Measurements from ENCODE around the gene ADSS1.

The ADSS1 gene

DNA sequence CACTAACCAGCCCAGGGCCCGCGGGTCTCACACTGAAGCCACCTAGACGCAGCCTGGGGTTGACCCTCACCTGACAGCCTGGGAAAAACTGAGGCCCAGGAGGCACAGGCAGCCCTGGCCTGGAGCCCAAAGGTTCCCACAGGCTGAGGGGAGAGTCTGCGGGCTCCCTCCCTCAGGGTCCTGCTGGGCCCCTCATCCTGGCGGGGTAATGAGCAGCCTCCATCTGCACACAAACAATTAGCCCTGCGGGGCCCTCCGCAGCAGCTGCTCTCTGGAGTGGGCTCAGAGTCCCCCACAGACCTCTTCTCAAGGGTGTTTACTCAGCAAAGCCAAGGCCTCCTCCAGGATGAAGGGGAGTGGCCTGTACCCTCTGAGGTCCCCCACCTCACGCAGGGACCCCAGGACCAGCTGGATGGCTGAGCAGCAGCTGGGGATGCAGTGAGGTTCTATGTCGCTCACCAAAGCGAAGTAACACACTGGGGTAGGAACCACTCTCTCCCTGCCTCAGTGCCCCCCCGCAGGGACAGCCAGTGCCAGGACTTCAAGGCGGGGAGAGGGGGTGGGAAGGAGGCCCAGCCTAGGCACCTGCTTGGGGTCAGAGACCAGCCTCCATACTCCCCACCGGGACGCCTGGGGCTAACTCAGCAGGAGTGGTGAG is 64.3 kb downstream of the ADSS1 start:
- H3K4me3 ChIP-seq (ENCODE audit: low read depth, low read length) = no peak overlapping the region
- DNase-seq (ENCODE audit: low read depth) = no peak
- TF ChIP-seq, protein P1, sequence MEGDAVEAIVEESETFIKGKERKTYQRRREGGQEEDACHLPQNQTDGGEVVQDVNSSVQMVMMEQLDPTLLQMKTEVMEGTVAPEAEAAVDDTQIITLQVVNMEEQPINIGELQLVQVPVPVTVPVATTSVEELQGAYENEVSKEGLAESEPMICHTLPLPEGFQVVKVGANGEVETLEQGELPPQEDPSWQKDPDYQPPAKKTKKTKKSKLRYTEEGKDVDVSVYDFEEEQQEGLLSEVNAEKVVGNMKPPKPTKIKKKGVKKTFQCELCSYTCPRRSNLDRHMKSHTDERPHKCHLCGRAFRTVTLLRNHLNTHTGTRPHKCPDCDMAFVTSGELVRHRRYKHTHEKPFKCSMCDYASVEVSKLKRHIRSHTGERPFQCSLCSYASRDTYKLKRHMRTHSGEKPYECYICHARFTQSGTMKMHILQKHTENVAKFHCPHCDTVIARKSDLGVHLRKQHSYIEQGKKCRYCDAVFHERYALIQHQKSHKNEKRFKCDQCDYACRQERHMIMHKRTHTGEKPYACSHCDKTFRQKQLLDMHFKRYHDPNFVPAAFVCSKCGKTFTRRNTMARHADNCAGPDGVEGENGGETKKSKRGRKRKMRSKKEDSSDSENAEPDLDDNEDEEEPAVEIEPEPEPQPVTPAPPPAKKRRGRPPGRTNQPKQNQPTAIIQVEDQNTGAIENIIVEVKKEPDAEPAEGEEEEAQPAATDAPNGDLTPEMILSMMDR (conservative IDR thresholded peaks at IDR 0.05; ENCODE audit: low read depth, low read length) = no peak

DNA sequence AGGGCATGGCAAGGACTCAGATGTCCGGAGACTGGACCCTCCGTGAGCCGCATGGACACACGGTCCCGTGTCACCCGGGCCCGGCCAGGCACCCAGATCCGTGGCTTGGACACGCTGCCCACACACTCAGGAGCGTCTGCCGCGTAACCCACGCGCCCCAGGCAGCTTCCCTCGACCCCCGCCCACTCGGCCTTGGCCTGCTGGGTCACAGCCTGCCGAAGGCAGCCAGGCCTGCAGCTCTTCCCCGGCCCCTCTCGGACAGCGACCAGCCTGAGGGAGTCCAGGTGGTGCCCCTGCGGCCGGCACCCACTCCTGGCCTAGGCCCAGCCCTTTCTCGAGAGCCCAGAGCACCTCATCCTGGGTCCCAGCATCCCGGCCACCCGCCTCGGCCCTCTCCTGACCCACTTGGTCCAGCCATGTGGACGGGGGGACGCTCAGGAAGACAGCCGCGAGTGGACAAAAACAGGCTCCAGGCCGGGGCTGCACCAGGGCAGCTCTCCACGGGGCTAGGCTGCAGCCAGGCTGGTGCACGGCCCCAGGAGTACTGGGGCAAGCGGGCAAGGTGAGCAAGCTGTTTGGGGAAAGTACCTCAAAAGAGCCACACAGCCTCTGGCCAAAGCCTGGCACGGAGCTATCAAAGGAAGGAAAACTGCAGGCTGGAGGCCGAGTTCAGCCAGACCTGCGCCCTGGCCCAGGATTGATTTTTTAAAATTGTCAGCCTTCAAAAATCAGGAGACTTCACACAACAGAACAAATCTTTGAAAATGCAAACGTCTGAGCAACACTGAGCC is 65.0 kb downstream of the ADSS1 start:
- TF ChIP-seq, protein P1 (conservative IDR thresholded peaks at IDR 0.05; ENCODE audit: low read depth, low read length) = no peak
- no peak overlapping the region for H3K4me3 ChIP-seq (ENCODE audit: low read depth, low read length)
- no peak for DNase-seq (ENCODE audit: low read depth)

GRCh38 chr14:104789752-104790743 is 66.0 kb downstream of the ADSS1 start:
- H3K4me3 ChIP-seq (ENCODE audit: low read depth, low read length) = no peak overlapping the region
- TF ChIP-seq, protein P1 (conservative IDR thresholded peaks at IDR 0.05; ENCODE audit: low read depth, low read length) = no peak
- no peak for DNase-seq (ENCODE audit: low read depth)

GRCh38 chr14:104791425-104791824 is 67.4 kb downstream of the ADSS1 start:
- H3K4me3 ChIP-seq (ENCODE audit: low read depth, low read length) = no peak overlapping the region
- TF ChIP-seq, protein P1 (conservative IDR thresholded peaks at IDR 0.05; ENCODE audit: low read depth, low read length) = no peak
- no peak for DNase-seq (ENCODE audit: low read depth)

- TF ChIP-seq, protein P1 (conservative IDR thresholded peaks at IDR 0.05; ENCODE audit: low read depth, low read length) = no peak
- no peak for DNase-seq (ENCODE audit: low read depth)
- no peak overlapping the region for H3K4me3 ChIP-seq (ENCODE audit: low read depth, low read length)
Measured at GRCh38 chr14:104792101-104792884, 68.3 kb downstream of the ADSS1 start.
